HL-60 (cell line): ENCODE data around the gene DAAM1.

Source experiments
- DNase-seq, 2 experiments: peaks; one replicate each; pipeline ENCODE4 v3.0.0-alpha.2; 2010 to 2020; ENCODE audit warnings: low read depth in 1 of 2, low spot score in 1 of 2
- H3K27ac ChIP-seq: fragments of 250-450 bp; sonication (Bioruptor Pico); replicated peaks from 2 replicates; pipeline ENCODE4 v1.5.1; 2020; ENCODE audit warnings: mild to moderate bottlenecking, moderate library complexity
- H3K27me3 ChIP-seq: fragments of 250-450 bp; sonication (Bioruptor Pico); 2 replicates; pipeline ENCODE4 v1.5.1; 2021; ENCODE audit warnings: mild to moderate bottlenecking, moderate library complexity; ENCODE audit not compliant: insufficient read depth, poor library complexity, severe bottlenecking
- H3K4me3 ChIP-seq: replicated peaks from 2 replicates; pipeline ENCODE4 v1.5.1; 2011; ENCODE audit warnings: mild to moderate bottlenecking, control low read depth, low read length; ENCODE audit not compliant: insufficient read depth
- GABPA ChIP-seq: IDR thresholded peaks from 2 replicates; pipeline ENCODE4 v1.6.1; 2012; ENCODE audit warnings: low read depth
- POLR2AphosphoS5 ChIP-seq: IDR thresholded peaks from 2 replicates; pipeline ENCODE4 v1.6.1; 2012; ENCODE audit warnings: low read depth
- SPI1 ChIP-seq: IDR thresholded peaks from 2 replicates; pipeline ENCODE4 v1.6.1; 2012; ENCODE audit warnings: low read depth, mild to moderate bottlenecking, borderline replicate concordance
- TF ChIP-seq, protein P1 (sequence below): IDR thresholded peaks from 2 replicates; pipeline ENCODE4 v1.6.1; 2012; ENCODE audit warnings: low read depth; ENCODE audit not compliant: insufficient replicate concordance
- TF ChIP-seq, protein P2 (sequence below): IDR thresholded peaks from one replicate; pipeline ENCODE4 v1.5.1; 2011; ENCODE audit warnings: low read length, control low read depth, inconsistent platforms; ENCODE audit not compliant: insufficient read depth

The DAAM1 gene

DNA sequence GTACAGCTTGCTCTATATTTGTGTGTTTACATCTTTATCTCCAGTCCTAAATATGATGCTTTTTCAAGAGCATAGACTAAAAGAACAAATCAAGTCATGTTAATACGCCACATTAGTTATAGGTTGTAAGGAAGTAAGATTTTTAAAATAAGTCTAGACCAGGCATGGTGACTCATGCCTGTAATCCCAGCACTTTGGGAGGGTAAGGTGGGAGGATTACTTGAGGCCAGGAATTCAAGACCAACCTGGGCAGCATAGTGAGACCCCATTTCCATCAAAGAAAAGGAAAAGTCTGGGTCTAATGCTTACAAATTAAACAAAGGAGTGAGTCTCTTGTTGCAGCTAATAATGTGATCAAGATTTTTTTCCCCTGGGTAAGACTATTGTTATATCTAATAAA is 157.9 kb downstream of the DAAM1 start:
- H3K27me3 ChIP-seq, result no peaks in the 10 kb centered on the region
- no peak for DNase-seq
- no peak for TF ChIP-seq GABPA
- TF ChIP-seq, protein P1, sequence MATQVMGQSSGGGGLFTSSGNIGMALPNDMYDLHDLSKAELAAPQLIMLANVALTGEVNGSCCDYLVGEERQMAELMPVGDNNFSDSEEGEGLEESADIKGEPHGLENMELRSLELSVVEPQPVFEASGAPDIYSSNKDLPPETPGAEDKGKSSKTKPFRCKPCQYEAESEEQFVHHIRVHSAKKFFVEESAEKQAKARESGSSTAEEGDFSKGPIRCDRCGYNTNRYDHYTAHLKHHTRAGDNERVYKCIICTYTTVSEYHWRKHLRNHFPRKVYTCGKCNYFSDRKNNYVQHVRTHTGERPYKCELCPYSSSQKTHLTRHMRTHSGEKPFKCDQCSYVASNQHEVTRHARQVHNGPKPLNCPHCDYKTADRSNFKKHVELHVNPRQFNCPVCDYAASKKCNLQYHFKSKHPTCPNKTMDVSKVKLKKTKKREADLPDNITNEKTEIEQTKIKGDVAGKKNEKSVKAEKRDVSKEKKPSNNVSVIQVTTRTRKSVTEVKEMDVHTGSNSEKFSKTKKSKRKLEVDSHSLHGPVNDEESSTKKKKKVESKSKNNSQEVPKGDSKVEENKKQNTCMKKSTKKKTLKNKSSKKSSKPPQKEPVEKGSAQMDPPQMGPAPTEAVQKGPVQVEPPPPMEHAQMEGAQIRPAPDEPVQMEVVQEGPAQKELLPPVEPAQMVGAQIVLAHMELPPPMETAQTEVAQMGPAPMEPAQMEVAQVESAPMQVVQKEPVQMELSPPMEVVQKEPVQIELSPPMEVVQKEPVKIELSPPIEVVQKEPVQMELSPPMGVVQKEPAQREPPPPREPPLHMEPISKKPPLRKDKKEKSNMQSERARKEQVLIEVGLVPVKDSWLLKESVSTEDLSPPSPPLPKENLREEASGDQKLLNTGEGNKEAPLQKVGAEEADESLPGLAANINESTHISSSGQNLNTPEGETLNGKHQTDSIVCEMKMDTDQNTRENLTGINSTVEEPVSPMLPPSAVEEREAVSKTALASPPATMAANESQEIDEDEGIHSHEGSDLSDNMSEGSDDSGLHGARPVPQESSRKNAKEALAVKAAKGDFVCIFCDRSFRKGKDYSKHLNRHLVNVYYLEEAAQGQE, result no peak
- TF ChIP-seq POLR2AphosphoS5, result no peak
- TF ChIP-seq, protein P2, sequence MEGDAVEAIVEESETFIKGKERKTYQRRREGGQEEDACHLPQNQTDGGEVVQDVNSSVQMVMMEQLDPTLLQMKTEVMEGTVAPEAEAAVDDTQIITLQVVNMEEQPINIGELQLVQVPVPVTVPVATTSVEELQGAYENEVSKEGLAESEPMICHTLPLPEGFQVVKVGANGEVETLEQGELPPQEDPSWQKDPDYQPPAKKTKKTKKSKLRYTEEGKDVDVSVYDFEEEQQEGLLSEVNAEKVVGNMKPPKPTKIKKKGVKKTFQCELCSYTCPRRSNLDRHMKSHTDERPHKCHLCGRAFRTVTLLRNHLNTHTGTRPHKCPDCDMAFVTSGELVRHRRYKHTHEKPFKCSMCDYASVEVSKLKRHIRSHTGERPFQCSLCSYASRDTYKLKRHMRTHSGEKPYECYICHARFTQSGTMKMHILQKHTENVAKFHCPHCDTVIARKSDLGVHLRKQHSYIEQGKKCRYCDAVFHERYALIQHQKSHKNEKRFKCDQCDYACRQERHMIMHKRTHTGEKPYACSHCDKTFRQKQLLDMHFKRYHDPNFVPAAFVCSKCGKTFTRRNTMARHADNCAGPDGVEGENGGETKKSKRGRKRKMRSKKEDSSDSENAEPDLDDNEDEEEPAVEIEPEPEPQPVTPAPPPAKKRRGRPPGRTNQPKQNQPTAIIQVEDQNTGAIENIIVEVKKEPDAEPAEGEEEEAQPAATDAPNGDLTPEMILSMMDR, result no peak
- no peak for TF ChIP-seq SPI1
- H3K27ac ChIP-seq, result no peak overlapping the region
- no peak overlapping the region for H3K4me3 ChIP-seq

DNA sequence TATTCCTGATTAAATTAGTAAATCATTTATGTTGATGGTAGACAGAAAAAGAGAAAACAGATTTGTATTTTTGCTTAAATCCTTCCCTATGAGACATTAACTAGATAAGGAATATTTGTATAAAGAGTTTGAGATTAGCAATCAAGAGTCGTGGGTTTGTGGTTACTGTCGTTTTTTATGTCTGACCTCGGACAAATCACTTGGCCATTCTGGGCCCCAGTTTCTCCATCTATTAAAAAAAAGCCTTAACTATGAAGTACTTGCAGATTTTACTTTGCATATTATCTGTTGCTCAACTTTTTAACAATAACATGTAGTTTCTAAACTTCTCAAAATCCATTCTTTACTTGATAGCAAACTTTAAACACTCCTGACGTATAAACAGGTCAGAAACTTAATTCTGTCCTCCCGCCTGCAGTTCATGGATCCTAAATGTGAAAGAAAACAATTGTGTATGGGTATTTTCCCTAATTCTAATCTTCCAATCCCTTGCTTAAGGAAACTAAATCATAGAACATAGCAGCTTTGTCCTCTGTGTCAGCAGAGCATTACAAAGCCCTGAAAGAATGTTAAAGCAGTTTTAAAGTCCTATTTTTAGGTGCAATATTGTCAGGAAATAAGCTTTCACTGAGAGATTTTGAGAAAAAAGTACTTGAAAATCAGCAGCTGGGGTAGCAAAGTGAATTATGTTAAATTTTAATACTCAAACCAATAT is 158.5 kb downstream of the DAAM1 start:
- H3K4me3 ChIP-seq, result no peak overlapping the region
- TF ChIP-seq, protein P2, result no peak
- TF ChIP-seq POLR2AphosphoS5, result no peak
- TF ChIP-seq, protein P1, result no peak
- TF ChIP-seq SPI1, result no peak
- TF ChIP-seq GABPA, result no peak
- no peak overlapping the region; the same call in 1 of the 2 replicates for H3K27ac ChIP-seq
- H3K27me3 ChIP-seq, result no peaks in the 10 kb centered on the region
- DNase-seq, result no peak

DNA sequence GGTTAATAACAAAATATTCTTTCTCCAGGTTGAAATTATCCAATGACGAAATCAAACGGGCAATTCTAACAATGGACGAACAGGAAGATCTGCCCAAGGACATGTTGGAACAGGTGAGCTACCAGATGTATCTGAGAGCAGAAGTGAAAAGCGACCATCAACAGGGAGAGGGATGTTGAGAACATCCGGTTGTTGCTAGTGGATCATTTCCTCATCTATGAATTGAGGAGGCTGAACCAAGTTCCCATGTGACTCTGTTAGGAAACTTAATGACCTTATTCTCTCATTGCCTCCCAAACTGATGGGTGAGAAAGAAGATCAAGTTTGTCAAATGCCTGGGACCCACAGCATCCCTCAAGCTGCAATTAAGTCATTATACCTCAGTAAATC is 159.0 kb downstream of the DAAM1 start:
- Histone ChIP-seq H3K4me3 (no peak overlapping the region), H3K27ac (no peak overlapping the region), H3K27me3 (no peaks in the 10 kb centered on the region)
- TF ChIP-seq SPI1 (no peak; the same call in 1 of the 2 replicates), POLR2AphosphoS5 (no peak), GABPA (no peak)
- TF ChIP-seq, protein P1, result no peak
- TF ChIP-seq, protein P2, result no peak
- DNase-seq, result peak in 1 of 2 experiments; percentile 17
